NCI-H146 treated with DMSO at 0.1 percent for 48 hours (cell line): ENCODE results near the gene SORCS3.

ENCODE experiments used
- DNase-seq: peaks from one replicate; lab custom pipeline; 2025; ENCODE audit not compliant: unreplicated experiment; lab: John Stamatoyannopoulos, UW

The SORCS3 gene

DNA sequence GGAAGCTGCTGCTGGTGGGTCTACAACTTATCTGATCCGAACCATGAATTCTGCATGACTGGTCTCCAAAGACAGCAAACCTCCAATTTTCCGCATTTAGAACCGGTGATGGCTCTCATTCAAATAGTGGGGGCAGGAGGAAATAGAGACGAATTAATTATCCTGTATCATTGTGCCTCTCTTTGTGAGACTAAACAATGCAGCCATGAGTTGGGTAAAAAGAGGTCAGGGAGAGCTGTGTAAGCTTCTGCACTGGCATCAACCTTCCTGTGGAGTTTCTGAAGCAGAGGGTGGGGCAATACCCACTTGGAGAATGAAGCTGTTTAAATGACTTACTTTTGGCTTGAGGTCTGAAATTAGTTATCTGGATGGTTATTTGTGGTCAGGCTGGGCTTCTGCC, 266.4 kb downstream of the SORCS3 start:
- no peak for DNase-seq

DNA sequence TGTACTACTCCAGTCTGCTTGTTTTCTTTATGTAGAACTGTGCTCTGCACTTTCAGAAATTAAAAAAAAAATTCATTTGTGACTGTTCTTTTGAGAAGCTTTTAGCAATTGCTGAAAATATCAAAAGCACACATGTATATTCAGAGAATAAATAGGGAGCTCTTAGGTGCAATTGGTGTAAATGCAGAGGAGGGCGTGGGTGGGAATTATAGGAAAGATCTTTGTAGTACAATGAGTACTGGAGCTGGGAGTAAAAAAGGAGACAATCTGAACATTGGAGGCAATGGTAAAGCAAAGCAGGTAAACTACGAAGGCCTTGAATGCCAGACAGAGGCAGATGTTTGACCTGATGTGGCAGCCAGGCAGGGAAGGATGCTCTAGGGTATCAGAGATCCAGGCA, 267.5 kb downstream of the SORCS3 start:
- no peak for DNase-seq

DNA sequence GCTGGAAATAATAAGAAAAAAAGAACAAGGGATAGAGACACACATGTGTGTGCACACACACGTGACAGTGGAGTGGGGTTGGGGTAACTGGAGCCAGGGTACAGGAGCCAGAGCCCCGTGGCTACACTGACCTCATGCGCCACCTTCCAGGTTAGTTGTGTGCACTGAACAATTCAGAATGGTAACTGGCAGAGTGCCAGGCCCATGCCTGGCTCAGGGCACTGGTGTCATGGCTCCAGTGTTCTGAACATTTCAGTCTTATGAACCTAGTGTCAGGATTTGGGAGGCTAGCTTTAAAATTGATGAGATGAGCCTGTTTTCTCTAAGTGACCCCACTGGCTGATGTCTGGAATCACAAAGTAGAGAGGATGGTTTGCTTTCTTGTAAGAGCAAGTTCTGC, 269.6 kb downstream of the SORCS3 start:
- DNase-seq: no peak

DNA sequence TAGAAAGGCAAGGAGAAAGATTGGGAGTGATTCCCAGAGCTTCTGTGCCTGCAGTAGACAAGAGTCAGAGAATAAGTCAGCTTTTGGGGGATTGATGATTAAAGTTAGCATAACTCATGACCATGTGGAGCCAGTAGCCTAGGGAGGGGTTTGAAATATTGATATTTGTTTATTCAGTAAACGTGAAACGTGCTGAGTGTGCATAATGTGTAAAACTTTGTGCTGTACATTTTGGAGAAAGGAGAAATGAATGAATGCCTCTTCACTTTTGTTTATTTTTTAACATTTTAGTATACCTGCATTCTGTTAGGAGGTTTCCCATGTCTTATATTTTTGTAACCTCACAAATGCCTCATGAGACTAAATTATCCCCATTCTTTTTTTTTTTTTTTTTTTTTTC, 272.3 kb downstream of the SORCS3 start:
- DNase-seq: no peak

DNA sequence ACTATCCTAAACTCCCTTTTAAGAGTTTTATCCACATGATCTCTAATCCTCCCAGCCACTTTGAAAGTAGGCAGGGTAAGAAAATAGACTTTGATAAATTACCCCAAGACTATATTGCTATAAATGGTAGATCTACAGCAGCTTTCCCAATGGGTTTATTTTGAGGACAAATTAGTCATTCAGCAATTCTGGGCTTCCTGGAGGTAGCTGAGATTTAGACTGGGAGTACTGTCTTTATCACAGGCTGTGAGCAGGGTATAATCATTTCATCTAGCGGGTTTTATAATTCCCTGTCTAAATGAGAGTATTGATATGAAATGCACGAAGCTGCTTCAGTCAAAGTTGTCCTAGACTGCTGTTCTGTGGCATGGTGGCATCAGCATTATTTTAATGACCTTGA, 279.4 kb downstream of the SORCS3 start:
- no peak for DNase-seq

DNA sequence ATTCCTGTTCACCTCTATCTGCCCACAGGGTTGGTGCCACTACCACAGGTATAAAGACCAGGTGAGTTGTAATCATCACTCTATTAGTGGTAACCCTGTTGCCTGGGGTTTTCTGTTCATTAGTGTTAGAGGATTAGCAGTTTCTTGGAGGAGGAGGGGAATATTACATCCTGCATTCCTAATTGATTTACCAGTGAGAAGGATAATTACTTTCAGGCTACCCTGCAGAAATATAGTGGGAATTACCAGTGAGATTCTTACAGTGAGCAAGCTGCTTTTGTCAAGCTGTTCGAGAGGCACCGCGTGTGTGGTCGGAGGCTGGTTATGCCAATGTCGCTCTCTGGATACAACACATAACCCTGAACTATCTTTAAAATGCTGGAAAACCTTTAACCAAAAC, 280.7 kb downstream of the SORCS3 start:
- DNase-seq: no peak

DNA sequence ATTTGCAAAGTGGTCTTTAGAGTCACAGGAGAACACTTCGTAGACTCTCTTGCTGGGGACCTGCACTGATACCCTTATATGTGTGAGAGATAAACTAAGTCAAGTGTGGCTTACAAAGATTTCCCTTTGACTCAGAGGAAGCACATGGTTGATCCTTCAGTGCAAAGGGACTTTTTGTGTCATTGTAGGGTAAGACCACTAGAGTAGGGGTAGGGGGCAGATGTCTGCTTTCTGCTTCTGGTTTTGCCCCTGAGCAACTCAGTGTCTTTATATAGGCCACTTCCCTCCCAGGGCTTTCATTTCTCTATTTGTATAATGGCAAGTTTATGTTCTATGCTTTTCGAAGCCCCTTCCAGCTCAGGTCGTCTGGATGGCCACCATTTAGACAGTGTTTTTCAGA, 281.7 kb downstream of the SORCS3 start:
- DNase-seq: no peak

DNA sequence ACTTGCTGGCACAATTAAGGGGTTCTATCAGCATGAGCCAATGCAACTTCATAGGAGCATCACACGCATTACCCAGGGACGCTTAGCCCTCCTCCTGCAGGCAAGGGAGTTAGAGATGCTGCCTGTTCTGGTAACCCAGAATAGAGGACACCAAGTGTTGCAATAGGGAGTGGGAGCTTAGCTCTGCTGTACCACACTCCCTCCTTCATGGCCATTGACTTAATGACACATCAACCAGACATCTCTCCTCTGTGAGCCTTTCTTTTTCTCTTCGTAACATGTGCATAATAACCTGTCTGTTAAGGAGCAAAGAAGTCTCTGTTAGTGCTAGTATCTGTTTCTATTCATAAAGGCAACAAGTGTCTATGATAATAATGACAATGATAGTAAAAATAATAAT, 282.4 kb downstream of the SORCS3 start:
- no peak for DNase-seq

DNA sequence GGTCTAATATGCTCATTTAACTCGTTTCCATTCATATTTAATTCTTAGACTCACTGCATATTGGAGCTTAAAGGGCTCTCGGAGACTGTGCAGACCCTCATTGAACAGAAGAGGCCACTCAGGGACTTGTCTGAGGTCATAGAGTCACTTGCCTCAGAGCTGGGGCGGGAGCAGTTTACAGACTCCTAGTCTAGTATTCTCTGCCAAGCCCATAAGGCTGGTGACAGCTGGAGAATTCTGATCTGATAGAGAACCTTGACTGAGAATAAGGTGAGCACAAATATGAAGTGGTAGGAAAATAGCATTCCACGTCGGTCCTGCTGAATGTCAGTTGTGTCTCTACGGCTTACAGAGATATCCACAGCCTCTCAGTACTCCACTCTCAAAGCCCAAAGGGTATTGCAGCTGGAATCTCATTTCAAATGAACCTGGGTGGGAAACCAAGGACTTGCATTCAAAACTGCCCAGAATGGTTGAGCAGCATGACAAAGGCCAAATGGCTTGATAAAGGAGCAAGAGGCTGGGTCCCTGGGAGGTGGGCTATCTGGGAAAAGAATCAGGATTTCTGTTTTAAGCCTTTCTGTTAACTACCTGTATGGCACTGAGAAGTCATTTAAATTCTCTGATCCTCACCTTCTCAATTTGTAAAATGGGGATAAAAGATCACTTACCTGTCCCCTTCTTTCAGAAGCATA, 283.2 kb downstream of the SORCS3 start:
- DNase-seq: no peak

DNA sequence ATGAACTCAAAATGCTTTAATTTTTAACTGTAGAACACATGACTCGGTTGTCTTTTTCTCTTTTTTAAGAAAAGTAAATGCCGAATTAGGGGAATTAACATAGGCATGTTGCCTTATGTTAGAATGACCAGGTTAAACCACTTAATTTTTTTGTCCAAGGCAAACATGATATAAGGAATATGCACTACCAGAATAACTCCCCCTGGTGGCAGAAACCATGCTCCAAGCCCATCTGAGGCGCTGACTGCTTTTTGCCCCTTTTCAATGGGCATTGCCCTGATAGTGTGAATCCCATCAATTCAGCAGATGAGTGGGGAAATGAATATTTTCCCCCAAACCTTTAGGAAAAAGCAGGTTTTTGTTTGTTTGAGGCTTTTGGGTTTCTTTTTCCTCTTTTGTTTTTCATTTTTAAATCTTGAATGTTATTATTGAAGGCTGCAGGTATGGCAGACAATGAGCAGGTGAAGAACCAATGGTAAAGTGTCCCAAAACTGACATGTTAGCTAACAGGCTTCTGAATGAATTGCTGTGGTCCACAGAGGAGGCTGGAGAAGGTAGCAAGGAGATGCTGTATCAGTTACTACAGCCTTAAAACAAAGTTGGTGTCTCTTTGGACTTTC, 284.3 kb downstream of the SORCS3 start:
- DNase-seq: peak; percentile 40

DNA sequence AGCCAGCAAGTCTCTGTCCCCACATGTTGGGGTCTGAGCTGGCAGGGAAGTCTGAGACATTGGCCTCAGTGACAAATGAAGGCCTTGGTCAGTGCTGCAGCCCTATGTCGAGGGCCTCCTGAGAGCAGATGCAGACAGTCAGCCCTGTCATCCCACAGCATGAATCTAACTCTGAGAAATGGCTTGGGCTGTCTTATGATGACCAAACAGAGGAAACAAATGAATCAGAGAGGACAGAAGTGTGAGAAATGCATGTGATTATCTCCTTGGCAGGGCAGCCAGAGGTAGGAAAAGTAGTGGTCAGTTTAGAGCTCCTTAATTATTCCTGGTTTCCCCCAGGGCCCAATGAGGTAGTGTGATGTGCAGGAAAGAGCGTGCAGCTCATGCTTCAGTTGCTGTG, 287.6 kb downstream of the SORCS3 start:
- no peak for DNase-seq

DNA sequence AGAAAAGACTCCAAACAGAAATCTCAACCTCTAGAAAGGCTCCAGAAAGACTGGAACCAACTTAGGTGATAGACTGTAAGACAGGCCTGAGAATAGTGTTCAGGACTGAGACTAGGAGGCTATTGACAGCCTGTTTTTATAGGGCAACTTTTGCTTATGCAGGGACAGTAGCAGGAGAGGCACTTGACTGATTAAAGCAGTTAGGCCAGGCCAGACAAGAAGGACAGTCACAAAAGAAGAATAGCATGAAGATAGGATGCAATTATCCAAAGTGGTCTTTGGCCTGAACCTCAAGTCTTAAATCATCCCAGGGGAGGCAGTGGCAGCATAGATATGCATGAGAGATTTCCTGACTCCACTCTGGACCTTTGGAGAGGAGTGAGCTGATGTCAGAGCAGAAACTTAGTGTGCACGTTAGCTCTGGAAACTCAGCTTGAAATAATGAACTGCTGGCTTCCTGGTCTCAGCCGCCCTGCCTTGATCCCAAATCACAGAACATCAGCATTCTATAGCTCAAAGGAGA, 290.6 kb downstream of the SORCS3 start:
- no peak for DNase-seq

DNA sequence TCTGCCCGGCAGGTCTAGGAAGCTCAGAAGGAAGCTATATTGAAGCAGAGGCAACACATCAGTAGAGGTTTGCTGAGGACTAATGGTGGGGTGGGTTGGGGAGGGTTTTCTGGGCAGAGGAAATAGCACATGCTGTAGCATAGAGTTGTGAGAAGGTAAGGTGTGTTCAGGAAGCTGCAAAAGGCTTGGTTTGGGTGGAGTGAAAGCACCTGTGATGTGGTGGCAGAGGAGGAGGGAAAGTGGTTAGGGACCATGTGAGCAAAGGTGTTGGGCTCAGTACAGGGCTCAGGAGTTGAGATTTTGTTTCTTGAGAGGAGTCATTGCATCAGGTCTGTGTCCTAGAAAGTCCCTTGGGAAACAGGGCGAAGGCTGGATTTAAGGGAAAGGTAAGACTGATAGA, 294.6 kb downstream of the SORCS3 start:
- no peak for DNase-seq

DNA sequence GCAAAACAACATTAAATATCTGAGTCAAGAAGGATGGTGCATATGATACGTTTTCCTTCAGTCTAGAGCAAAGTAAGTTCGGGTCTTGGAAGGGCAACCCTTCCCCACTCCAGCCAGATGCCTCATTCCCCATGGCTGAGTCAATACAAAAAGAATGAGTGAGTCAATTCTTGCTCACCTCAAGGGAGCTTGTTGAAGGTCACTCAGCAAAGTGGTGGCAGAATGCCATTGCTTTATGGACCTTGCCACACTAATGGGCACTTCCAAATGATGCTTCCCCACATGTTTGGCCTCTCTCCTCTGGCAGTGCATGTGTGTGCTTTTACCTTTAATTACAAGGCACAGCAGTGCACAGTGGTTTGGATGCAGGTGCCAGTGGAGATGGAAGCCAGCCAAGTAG, 296.5 kb downstream of the SORCS3 start:
- no peak for DNase-seq

DNA sequence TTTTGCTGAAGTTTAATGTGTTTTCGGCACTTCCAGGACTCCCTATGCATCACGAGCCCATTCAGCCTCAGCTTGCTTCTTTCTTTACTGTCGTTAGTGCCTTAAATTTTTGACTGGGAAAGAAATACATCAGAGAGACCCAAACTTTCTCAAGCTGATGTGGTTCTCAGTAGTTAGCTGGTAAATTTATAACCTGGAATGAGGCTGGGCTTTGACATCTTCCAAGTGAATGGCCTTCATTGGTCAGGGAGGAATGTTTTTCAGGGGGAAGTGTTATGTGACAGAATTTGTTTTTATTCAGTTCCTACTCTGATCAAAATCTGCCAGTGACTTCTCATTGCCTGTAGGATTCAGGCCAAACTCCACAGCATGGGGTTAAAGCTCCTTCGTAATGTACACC, 296.9 kb downstream of the SORCS3 start:
- no peak for DNase-seq

DNA sequence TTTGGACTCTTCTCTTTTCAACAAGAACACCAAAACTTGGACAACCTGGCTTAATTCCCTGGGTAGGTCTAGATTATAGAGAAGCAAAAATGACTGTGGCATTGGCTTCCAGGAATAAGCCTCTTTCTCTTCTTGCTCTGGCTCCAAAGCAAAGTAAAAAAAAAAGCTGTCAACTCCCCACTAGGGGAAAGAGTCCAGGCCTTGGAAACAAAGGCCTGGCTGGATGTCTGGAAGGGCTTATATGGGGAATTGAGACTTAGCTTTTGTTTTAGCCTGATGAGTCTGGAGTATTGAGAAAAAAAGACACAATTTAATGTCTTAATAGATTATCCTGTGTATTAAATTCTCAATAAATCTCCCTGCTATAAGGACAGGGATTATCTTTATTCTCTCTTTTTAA, 300.6 kb downstream of the SORCS3 start:
- no peak for DNase-seq

DNA sequence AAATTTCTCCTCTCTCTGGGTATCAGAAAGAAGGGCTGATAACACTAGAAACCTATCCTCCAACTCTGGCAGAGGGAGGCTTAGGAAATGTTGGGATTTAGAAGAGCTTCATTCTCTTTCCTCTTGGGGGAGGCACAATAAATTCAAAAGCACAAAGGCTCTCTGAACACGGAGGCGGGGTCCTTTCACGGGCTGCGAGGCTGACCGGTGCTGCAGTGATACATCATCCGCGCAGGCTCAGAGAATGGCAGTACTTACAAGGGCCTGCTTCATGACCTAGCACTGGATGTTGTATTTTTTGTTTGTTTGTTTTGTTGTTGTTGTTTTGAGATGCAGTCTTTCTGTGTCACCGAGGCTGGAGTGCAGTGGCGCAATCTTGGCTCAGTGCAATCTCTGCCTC, 306.2 kb downstream of the SORCS3 start:
- DNase-seq: no peak

DNA sequence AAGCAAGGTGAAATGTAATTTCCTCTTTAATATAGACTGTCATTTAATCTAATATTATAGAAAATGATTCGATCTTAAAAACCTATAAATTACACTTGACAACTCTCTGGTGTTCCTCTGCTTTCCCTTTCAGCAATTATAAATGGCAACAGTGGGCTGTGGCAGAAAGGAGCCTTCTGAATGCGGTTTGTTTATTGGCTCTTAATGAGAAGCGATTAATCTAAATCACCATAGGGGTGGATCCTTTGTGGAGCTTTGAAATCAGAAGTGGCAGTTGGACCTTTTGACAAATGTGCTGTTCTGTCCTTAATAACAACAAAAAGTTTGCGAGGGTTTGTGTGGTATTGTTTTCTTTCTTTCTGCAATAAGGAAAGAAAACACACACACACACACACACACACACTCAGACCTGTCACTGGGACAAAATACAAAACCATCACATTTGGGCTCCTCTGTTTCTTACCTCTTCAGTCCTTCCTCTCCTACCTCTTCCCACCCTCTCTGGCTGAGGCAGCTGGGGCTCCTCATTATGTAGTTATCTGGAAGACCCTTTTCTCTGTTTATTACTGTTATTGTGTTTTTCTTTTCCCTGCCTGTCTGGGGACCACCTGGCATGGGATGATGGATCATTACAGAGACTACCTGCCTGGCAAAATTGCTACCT, 316.2 kb downstream of the SORCS3 start:
- no peak for DNase-seq

DNA sequence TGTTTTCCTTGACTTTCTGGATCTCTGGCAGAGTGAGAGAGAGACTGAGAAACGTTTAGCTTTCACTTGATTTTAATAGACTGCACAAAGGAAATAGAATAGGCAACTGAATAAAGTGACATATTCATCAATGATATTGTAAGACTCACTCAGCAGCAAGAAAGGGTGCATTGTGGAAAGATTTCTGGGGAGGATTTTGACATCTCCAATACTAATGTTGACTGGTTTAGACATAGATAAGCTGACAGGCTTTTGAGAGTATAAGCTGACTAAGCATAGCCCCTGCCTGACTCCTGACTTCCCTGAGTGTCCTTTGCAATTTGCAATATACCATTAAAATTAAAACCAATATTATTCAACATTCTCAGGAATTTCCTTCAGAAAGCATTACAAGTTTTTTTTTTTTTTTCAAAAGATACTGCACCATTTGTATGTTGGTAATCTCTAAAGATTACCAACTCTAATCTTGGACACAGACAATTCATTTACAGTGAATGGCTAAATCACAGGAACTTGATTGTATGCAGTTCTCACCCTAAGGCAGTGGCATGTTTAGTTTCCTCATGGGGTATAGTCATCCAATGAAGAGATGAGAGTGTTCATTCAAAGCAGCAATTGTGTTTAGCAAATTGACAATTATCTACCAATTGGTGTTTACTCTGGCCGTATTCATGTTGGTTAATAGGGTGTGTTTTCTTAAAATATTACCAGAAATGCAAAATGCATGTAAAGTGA, 325.6 kb downstream of the SORCS3 start:
- peak; percentile 28 for DNase-seq

DNA sequence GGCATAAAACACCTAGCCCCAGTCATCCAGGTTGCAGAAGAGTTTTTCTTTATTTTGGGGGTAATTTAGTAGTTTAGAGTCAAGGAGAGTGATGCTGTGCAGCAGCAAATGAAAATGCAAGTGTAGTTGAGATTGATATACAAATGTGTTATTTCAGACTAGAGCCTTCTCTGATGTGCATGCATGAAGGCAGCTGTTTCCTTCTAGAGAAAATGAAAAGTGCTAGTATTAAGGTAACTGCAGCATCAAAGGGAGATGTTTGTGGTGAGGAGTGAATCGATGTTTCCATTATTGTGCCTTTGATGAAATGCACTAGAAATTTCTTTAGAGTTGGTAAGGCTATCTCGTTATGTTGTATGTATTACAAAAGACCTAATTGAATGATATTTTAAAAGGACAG, 339.3 kb downstream of the SORCS3 start:
- DNase-seq: no peak

DNA sequence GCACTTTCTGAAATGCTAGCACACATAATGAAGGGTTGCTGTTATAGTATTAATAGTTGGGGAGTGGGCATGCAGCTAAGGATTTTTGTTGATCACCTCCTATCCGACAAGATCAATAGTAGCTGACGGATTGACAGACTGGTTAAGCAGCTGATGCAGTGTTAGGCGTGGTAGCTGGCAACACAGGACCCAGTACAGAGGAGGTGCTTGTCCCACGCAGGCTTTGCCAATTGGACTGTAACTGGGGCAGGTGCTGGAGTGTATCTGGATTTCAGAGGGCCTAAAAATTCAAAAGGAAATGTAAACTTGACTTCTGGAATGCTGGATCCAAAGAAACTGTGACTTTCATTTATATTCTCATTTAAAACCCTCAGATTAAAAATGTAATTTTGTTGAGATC, 340.9 kb downstream of the SORCS3 start:
- no peak for DNase-seq

DNA sequence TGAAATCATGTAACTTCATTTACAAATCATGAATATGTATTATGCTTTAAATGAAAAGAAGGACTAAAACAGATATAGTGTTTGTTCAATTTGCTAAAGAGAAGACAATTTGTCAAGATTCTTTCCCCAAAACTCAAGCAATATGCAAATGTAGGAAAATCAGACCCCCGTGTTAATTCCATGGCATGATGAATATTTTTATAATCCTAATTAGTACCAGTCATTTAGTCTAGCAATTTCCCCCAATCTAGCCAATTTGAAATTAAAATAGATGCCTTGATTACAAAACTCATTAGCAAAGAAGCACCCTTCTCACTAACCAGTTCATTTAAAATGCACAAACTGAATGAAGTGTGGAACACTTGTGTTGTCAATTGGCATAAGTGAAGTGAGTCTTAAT, 347.6 kb downstream of the SORCS3 start:
- DNase-seq: no peak
